ENCODE data around the gene DSCAML1. TPM values are rescaled to one million over a fixed set of nuclear protein-coding genes. Genes with fewer than 3 reads are reported as not detected.

Gene DSCAML1
- total RNA-seq, 1 experiment from 2014 or later, result 0.15 TPM

GRCh38 chr11:117380676-117381075, 416.3 kb downstream of the DSCAML1 start:
- Histone ChIP-seq H3K4ac (ENCODE audit: low read depth, low read length) (no peak overlapping the region), H3K18ac (ENCODE audit: insufficient read length, low read depth, low read length) (no peak overlapping the region), H3K9ac (ENCODE audit: extremely low read depth, insufficient read length, low read length) (no peak overlapping the region), H3K14ac (ENCODE audit: insufficient read depth, low read length) (no peak overlapping the region), H3K4me2 (ENCODE audit: insufficient read depth, insufficient read length, low read length) (no peak overlapping the region), H3K56ac (ENCODE audit: insufficient read length, low read depth, low read length) (no peak overlapping the region), H3K27me3 (ENCODE audit: insufficient read depth, low read length) (no peaks in the 10 kb centered on the region), H3K27ac (ENCODE audit: insufficient read length, low read depth, low read length) (no peak overlapping the region), H4K91ac (ENCODE audit: insufficient read length, low read depth, low read length) (no peak overlapping the region), H2BK15ac (ENCODE audit: low read depth, low read length) (no peak overlapping the region), H4K8ac (replicated peaks; ENCODE audit: insufficient read length, low read depth, low read length) (no peak overlapping the region), H3K79me2 (ENCODE audit: insufficient read depth, low read length) (no peaks in the 10 kb centered on the region), H2AFZ (ENCODE audit: low read length) (no peak overlapping the region), H4K20me1 (ENCODE audit: control insufficient read depth, insufficient read depth, insufficient read length) (peaks cover 2% of the 10 kb centered on the region), H3K23me2 (ENCODE audit: insufficient read length, low read depth, low read length, poor library complexity, severe bottlenecking) (no peaks in the 10 kb centered on the region), H3K9me3 (ENCODE audit: control insufficient read depth, low read depth, low read length) (no peaks in the 10 kb centered on the region), H2BK5ac (ENCODE audit: insufficient read length, low read length) (no peak overlapping the region), H3K23ac (ENCODE audit: insufficient read length, low read depth, low read length) (no peak overlapping the region), H2BK20ac (ENCODE audit: low read depth, low read length, poor library complexity, severe bottlenecking) (no peak overlapping the region), H3K79me1 (ENCODE audit: insufficient read depth, low read depth, low read length, poor library complexity, severe bottlenecking) (no peaks in the 10 kb centered on the region), H2BK12ac (ENCODE audit: insufficient read length, low read depth, low read length) (no peak overlapping the region), H3T11ph (ENCODE audit: low read length) (no peak overlapping the region), H2BK120ac (ENCODE audit: low read depth, low read length, poor library complexity, severe bottlenecking) (no peak overlapping the region), H4K5ac (ENCODE audit: insufficient read length, low read depth, low read length) (no peak overlapping the region), H3K4me1 (ENCODE audit: insufficient read depth, low read length) (no peaks in the 10 kb centered on the region; the same call in 1 of the 2 replicates), H2AK5ac (ENCODE audit: insufficient read length, low read length) (no peak overlapping the region)
- H3K27me3 Mint-ChIP-seq (ENCODE audit: low read depth), result no peaks in the 10 kb centered on the region
- WGBS (ENCODE audit: extremely low coverage, insufficient read length, low lambda C conversion rate), result no CpG with 5 or more reads among the region's 4 CpGs
- H3K4me1 Mint-ChIP-seq, result peaks cover 11 to 14% of the 10 kb centered on the region in 2 experiments
- no peak overlapping the region for H3K27ac Mint-ChIP-seq
- no peak for TF ChIP-seq CTCF (conservative IDR thresholded peaks at IDR 0.05)
- no peak for DNase-seq
- H3K9me3 Mint-ChIP-seq, result no peaks in the 10 kb centered on the region
- peaks cover 7 to 15% (median 12%) of the 10 kb centered on the region in 3 experiments; a peak in 6 of 7 replicates for H3K36me3 Mint-ChIP-seq (ENCODE audit: insufficient read depth in 1 of 3, low read depth in 3 of 3)
- H3K4me3 Mint-ChIP-seq, result no peak overlapping the region

All from H9 (cell line).